Kidney (tissue), 14 donors: ENCODE data around the gene HYLS1. TPM values are rescaled to one million over a fixed set of nuclear protein-coding genes. Genes with fewer than 3 reads are reported as not detected.

Experiments
- DNase-seq, 5 donors: peaks; one replicate each; pipeline ENCODE4 v3.0.0-alpha.2; 2013 to 2020
- FAIRE-seq: peaks from 2 replicates; lab custom pipeline; 2012; peaks lifted over from hg19 to GRCh38; lab: Jason Lieb, UNC
- H3K27ac ChIP-seq, 2 donors: one replicate each; pipeline ENCODE4 v1.7.0; 2013; ENCODE audit warnings: low read depth in 2 of 2, low read length in 2 of 2, inconsistent platforms in 1 of 2
- H3K27me3 ChIP-seq: one replicate; pipeline ENCODE4 v1.7.1; 2013; ENCODE audit warnings: low read length, inconsistent platforms; ENCODE audit not compliant: control insufficient read depth, insufficient read depth
- H3K36me3 ChIP-seq, 3 donors: one replicate each; pipeline versions ENCODE4 v1.7.0 to v1.7.1; 2013; ENCODE audit warnings: low read length in 3 of 3, control low read depth in 1 of 3, inconsistent platforms in 1 of 3; ENCODE audit not compliant: insufficient read depth in 3 of 3, control insufficient read depth in 2 of 3
- H3K4me1 ChIP-seq, 3 donors: one replicate each; pipeline versions ENCODE4 v1.7.0 to v1.7.1; 2013; ENCODE audit warnings: low read length in 3 of 3, inconsistent platforms in 1 of 3, low read depth in 1 of 3; ENCODE audit not compliant: control insufficient read depth in 2 of 3, insufficient read depth in 2 of 3
- H3K4me3 ChIP-seq, 3 donors: one replicate each; pipeline versions ENCODE4 v1.7.0 to v1.8.1; 2013; ENCODE audit warnings: low read length in 3 of 3, control low read depth in 1 of 3, inconsistent platforms in 1 of 3
- H3K9ac ChIP-seq, 3 donors: one replicate each; pipeline versions ENCODE4 v1.7.0 to v1.7.1; 2013; ENCODE audit warnings: low read length in 3 of 3, control low read depth in 1 of 3, inconsistent platforms in 1 of 3
- H3K9me3 ChIP-seq, 3 donors: one replicate each; pipeline versions ENCODE4 v1.7.0 to v1.7.1; 2013; ENCODE audit warnings: low read length in 3 of 3, control low read depth in 1 of 3, inconsistent platforms in 1 of 3; ENCODE audit not compliant: control insufficient read depth in 2 of 3, insufficient read depth in 1 of 3
- CTCF ChIP-seq: IDR thresholded peaks from 3 replicates; pipeline ENCODE4 v1.5.1; 2012; ENCODE audit warnings: mild to moderate bottlenecking, moderate library complexity, borderline replicate concordance; ENCODE audit not compliant: insufficient read depth; ENCODE audit errors: extremely low read depth
- intact Hi-C: fragments of 100-400 bp; cut with DNase I; formaldehyde crosslinking; loops from one replicate; pipeline ENCODE4 v1.11.1; 2022
- polyA plus RNA-seq: library from polyadenylated mRNA; stranded (reverse); fragments of 350-450 nt; fragmentation: Illumina TruSeq; extraction: RNeasy Lipid Tissue Mini Kit (QIAGEN cat#74804); gene quantifications from one replicate; pipeline ENCODE4 v1.2.3, GENCODE V29; 2014; ENCODE audit warnings: low read depth, low replicate concordance; ENCODE audit not compliant: insufficient read depth
- total RNA-seq: library from RNA; stranded (reverse); fragmentation: NEBNext Ultra II Directional; extraction: Animal tissue kit (Norgen Biotek cat#: 25700); gene quantifications from one replicate; pipeline ENCODE4 v1.2.1, GENCODE V29; 2021
- donor health status: control.
- donor health status: control.
- donor health status: control.
- donor health status: control.
- donor health status: control.
- donor health status: DM: yes; HTN: yes; CAD: no.
- donor health status: Normal renal cell carcinoma (clear cell type).

HYLS1 gene
- total and polyA plus RNA-seq, 2 donors from 2014 or later: 3.0 to 4.9 TPM

- TF ChIP-seq CTCF: no peak
- H3K9ac ChIP-seq: no peak overlapping the region
- H3K4me3 ChIP-seq: no peak overlapping the region
- no peaks in the 10 kb centered on the region for H3K27me3 ChIP-seq
- no peaks in the 10 kb centered on the region for H3K36me3 ChIP-seq
- H3K4me1 ChIP-seq: no peaks in the 10 kb centered on the region
- intact Hi-C loops: loop anchor here (5.0 kb wide), 1 partner anchor 268 kb away; no protein-coding TSS in a partner anchor
- DNase-seq: no peak
- FAIRE-seq: no peak
- no peaks in the 10 kb centered on the region for H3K9me3 ChIP-seq
- no peak overlapping the region for H3K27ac ChIP-seq
Measured at GRCh38 chr11:125924384-125925007, 37.0 kb downstream of the HYLS1 start.

- FAIRE-seq: no peak
- Histone ChIP-seq H3K36me3 (no peaks in the 10 kb centered on the region), H3K27ac (no peak overlapping the region), H3K4me1 (no peaks in the 10 kb centered on the region), H3K4me3 (no peak overlapping the region), H3K9me3 (no peaks in the 10 kb centered on the region), H3K9ac (no peak overlapping the region), H3K27me3 (no peaks in the 10 kb centered on the region)
- no peak for TF ChIP-seq CTCF
- intact Hi-C loops: no loop called here
- no peak for DNase-seq
Measured at GRCh38 chr11:125925247-125925740, 37.8 kb downstream of the HYLS1 start.

- Histone ChIP-seq H3K9me3 (no peaks in the 10 kb centered on the region), H3K9ac (no peak overlapping the region), H3K27me3 (no peaks in the 10 kb centered on the region), H3K4me3 (no peak overlapping the region), H3K4me1 (no peaks in the 10 kb centered on the region), H3K27ac (no peak overlapping the region), H3K36me3 (no peaks in the 10 kb centered on the region)
- no peak for TF ChIP-seq CTCF
- DNase-seq (no peak), FAIRE-seq (no peak)
- intact Hi-C loops: no loop called here
Measured at GRCh38 chr11:125925804-125926203, 38.3 kb downstream of the HYLS1 start.
